ENCODE data around the gene TTC13. TPM values are rescaled to one million over a fixed set of nuclear protein-coding genes. Genes with fewer than 3 reads are reported as not detected.

Gene TTC13
- polyA plus RNA-seq, 1 of the 3 experiments (the other 2 are of a cell fraction) = 5.5 TPM

GRCh38 chr1:230966358-230966873 lies 12.2 kb downstream of the TTC13 start:
- H3K9me3 ChIP-seq = no peaks in the 10 kb centered on the region
- no peak for TF ChIP-seq RCOR1 (IDR thresholded peaks at IDR 0.05; ENCODE audit: low read length)
- no peak for TF ChIP-seq RXRA (IDR thresholded peaks at IDR 0.05; ENCODE audit: borderline replicate concordance, low read depth)
- TF ChIP-seq FOXM1 (IDR thresholded peaks at IDR 0.05; ENCODE audit: low read depth) = no peak
- TF ChIP-seq REST (IDR thresholded peaks at IDR 0.05; ENCODE audit: low read depth, low read length) = no peak
- TF ChIP-seq NRF1 (IDR thresholded peaks at IDR 0.05; ENCODE audit: low read depth, low read length) = no peak
- no peak for TF ChIP-seq USF2 (IDR thresholded peaks at IDR 0.05; ENCODE audit: borderline replicate concordance, low read depth, low read length)
- no peak for TF ChIP-seq GATA2 (CRISPR knock-in tag; IDR thresholded peaks at IDR 0.05)
- no peak for TF ChIP-seq EZH2phosphoT487 (IDR thresholded peaks at IDR 0.05; ENCODE audit: borderline replicate concordance, low read depth)
- TF ChIP-seq CHD2 (IDR thresholded peaks at IDR 0.05; ENCODE audit: low read length, partially characterized antibody) = no peak
- no peak for TF ChIP-seq JUND (IDR thresholded peaks at IDR 0.05)
- TF ChIP-seq MEF2A (IDR thresholded peaks at IDR 0.05; ENCODE audit: borderline replicate concordance, low read depth) = no peak
- no peak for TF ChIP-seq MXI1 (IDR thresholded peaks at IDR 0.05; ENCODE audit: low read depth, low read length)
- no peak for TF ChIP-seq TAF1 (IDR thresholded peaks at IDR 0.05; ENCODE audit: borderline replicate concordance, low read depth, low read length)
- no peak for TF ChIP-seq MAX (IDR thresholded peaks at IDR 0.05; ENCODE audit: low read depth)
- no peak for TF ChIP-seq NFIC (IDR thresholded peaks at IDR 0.05; ENCODE audit: borderline replicate concordance)
- no peak for TF ChIP-seq FOSL2 (IDR thresholded peaks at IDR 0.05; ENCODE audit: borderline replicate concordance, low read depth)
- no peak for TF ChIP-seq FOXJ3 (CRISPR knock-in tag; IDR thresholded peaks at IDR 0.05)
- TF ChIP-seq GABPA (IDR thresholded peaks at IDR 0.05; ENCODE audit: low read depth) = no peak
- no peaks in the 10 kb centered on the region for H3K79me2 ChIP-seq (ENCODE audit: insufficient read depth)
- H3K27ac ChIP-seq (ENCODE audit: low read depth in 2 of 2, low read length in 1 of 2) = no peak overlapping the region
- WGBS (ENCODE audit: low lambda C conversion rate) = 93% methylated on average over 5 of the region's 5 CpGs
- H3K4me3 ChIP-seq (ENCODE audit: low read depth in 2 of 2, low read length in 1 of 2) = no peak overlapping the region
- no peaks in the 10 kb centered on the region for H3K36me3 ChIP-seq (replicated peaks in 1 of 2; ENCODE audit: control insufficient read depth in 1 of 2, insufficient read depth in 2 of 2, low read length in 1 of 2)
- H3K9me2 ChIP-seq = no peaks in the 10 kb centered on the region
- POLR2A ChIA-PET = no interaction called here
- H2AFZ ChIP-seq (ENCODE audit: low read depth) = no peak overlapping the region
- no peak overlapping the region for H3K9ac ChIP-seq
- CTCF ChIA-PET = no interaction called here
- H3F3A ChIP-seq (replicated peaks; ENCODE audit: insufficient read depth) = no peaks in the 10 kb centered on the region
- H3K4me2 ChIP-seq = no peak overlapping the region
- H3K4me1 ChIP-seq (ENCODE audit: control insufficient read depth in 1 of 2, insufficient read depth in 2 of 2, low read depth in 1 of 2, low read length in 1 of 2) = peaks cover 0 to 4% of the 10 kb centered on the region in 2 experiments; a peak in 2 of 4 replicates
- no peaks in the 10 kb centered on the region for H3K27me3 ChIP-seq (ENCODE audit: insufficient read depth)
- no peak for DNase-seq
- no peaks in the 10 kb centered on the region for H4K20me1 ChIP-seq (ENCODE audit: insufficient read depth)

All from SK-N-SH (cell line).